OCI-M1 (cell line): Measurements from ENCODE around the gene FRMD6.
A peak's percentile ranks its signal among the peaks of the same experiment; 100 is the strongest.
"Not testable (repeated sequence)": the region's sequence is repeated elsewhere in the genome, so short reads cannot be mapped to it uniquely, and the experiment has no call there.

Experiments
- DNase-seq: peaks from one replicate; lab custom pipeline; 2025; lab: John Stamatoyannopoulos, UW

FRMD6 gene

DNA sequence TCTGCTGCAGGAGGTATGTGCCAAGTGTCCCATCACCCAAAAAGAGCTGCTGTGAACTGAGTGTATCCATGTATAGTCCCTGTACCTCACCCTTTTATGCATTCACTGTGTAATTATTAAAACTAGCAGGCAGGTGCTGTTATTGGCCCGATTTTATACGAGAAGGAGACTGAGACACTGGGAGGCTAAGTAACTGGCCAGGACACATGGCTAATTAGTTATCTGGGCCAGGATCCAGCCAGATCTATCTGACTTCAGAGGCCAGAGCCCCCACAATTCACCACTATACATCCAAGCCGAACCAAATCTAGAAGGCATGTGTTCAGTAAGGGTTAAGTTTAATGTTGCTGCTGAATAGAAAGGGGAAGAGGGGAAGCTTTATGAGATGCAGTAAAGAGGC is 73.4 kb downstream of the FRMD6 start:
- DNase-seq: no peak

DNA sequence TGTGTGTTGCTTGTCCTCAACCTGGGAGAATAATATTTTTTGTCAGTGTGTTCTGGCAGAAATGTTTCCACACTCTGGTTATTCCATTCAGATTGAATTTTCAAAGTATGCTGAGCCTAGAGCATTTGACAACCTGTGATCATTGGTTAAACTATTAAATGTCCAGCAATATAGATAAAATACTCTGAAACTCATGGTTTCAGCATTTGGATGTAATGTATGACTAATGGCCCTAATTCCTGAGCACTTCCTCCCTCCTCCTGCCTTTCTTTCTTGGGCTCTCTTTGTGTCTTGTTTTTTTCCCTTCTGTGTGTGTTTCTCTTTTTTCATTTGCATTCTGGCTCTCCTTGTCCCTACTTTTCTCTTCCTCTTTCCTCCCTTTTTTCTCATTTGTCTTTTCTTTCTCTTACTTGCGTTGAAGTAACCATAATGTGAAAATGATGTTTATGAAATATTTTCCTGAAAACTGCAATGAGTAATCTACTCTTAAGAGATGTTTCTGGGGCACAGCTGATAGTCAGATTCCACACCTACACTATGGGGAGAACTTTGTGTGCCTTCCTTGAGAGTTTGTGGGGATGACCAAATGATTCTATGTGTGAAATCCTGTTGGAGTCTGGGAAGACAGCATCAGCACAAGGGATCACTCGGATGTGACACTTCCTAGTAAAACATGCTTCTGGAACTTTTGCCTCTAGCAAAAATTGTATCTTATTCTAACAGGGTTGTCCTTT is 74.6 kb downstream of the FRMD6 start:
- no peak for DNase-seq

DNA sequence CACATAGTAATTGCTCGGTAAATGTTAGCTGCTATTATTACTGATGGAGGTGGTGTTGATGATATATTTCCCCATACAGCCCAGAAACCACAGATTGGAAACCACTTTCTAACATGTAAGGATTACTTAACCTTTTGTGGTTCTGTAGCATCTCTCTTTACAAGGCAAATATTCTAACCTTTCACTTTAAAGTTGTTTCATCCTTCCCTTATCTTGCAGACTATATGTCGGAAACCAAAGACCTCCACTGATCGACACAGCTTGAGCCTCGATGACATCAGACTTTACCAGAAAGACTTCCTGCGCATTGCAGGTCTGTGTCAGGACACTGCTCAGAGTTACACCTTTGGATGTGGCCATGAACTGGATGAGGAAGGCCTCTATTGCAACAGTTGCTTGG is 75.8 kb downstream of the FRMD6 start:
- DNase-seq: no peak

DNA sequence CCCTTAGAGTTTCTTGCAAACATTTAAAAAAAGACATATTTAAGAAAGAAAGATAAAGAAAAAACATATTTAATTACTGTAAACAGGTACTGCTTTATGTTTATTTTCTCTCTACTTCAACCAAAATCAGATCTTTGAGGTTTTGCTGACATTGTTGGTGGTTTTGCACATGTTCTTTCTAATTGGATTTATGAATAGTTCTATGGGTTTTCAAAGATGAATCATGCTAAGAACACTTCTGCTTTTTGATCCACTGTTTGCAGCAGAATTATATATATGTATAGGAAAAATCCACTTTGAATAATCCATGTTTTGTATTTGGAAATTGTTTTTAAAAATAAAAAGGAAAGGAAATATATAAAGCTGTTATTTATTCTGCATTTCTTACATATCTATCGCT is 78.4 kb downstream of the FRMD6 start:
- DNase-seq: peak; percentile 15

DNA sequence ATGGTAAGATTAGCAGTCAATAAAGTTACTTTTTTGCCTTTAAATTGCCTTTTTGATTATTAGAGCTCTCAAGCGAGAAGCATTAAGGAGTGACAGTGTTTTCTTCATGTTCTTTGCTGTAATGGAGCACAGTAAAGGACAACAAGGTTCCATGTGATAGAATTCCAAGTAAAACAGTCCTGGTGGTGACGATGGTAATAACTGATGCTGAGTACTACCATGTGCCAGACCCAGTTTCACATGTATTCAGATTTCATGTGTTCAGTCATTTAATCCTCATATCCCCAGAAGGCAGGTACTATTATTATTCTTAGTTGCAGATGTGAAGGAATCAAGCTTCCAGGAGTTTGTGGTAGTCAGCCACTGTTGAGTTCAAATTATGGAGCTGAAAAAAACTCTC is 79.0 kb downstream of the FRMD6 start:
- no peak for DNase-seq

DNA sequence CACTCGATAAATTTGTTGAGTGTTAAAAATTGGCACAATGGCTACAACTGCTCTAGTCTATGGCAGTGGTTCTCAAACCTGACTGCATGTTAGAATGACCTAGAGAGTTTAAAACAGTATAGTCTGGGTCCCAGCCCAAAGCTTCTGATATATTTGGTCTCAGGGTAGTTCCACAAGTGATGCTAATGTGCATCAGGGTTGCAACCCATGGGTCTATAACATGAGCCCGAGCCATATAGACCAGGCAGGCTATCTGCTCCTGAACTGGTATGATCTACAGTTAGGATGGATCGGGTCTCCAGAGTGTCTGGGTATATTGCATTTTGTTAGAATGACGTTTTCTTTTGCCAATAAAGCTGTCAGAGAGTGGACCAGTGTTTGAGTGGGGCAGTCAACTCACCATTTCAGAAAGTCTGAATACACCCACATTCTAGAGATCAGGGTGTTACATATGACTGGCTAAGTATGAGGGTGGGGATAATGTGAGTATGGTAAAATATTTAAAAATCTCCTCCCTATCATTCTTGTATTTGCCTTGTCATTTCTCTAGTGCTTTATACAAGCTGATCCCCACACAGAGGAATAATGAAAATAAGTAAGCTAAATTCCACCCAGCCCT is 80.9 kb downstream of the FRMD6 start:
- DNase-seq: no peak

DNA sequence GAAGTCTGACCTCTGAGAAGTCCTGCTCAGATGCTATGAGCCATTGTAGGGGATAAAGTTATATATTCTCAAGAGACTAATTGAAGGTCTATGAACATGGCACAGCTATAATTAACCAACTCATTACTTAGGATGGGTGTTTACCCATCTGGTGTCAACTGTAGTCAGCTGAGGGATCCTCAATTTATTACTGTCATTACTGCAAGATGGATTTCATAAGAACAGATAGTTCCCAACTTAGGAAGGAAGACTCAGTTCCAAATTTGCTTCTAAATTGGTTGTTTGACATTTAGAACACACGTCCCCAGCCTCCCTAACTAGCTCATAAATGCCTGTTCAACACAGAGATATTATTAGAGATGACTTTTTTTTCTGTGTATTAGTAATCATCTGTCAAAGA is 81.4 kb downstream of the FRMD6 start:
- no peak for DNase-seq

DNA sequence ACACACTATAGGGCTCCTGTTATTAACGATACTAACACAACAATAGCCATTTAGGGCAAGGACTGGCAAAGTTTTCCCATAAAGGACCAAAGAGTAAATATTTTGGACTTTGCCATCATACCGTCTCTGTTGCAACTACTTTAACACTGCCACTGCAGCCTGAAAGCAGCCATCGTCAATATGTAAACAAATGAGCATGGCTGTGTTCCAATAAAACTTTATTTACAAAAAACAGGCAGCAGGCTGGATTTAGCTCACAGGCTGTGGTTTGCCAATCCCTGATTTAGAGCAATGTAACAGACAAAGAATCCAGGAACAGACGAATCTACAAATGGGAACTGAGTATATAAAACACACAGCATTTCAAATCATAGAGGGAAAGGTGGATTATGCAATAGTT is 84.1 kb downstream of the FRMD6 start:
- no peak for DNase-seq

DNA sequence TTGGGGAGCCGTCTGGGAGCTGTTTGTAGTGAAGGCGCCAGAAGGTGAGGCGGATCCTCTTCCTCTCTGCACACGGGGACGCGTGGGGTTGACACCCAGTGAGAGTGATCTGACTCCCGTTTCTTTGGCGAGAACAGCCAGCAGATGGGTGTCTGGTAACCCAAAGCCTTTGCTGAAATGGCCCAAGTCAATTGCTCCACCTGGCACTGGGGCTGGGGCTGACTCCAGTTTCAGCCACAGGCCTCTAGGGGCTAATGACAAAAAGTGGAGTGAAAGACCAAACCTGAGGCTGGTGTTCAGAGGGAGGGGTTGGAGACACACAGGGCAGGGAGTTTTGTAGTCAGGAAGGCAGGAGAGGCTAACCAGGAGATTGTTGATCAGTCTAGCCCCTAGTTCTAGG is 87.0 kb downstream of the FRMD6 start:
- peak; percentile 1 for DNase-seq

DNA sequence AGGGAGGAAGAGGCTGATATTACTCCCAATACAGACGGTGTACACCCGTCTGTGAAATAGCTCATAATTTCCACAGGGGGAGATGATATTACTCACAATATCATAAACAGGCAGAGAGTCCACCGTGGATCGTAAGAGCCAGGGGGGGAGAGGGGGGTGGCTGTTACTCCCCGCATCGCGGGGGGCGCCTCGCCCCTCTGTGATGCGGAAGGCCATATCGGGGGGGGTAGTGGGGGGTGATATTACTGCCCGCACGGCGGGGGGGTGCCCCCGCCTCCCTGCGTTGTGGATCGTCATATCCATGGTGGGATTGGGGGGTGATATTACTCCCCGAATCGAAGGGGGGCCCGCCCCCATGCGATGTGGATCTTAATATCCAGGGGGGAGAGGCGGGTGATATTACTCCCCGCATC is 91.9 kb downstream of the FRMD6 start:
- no peak for DNase-seq

DNA sequence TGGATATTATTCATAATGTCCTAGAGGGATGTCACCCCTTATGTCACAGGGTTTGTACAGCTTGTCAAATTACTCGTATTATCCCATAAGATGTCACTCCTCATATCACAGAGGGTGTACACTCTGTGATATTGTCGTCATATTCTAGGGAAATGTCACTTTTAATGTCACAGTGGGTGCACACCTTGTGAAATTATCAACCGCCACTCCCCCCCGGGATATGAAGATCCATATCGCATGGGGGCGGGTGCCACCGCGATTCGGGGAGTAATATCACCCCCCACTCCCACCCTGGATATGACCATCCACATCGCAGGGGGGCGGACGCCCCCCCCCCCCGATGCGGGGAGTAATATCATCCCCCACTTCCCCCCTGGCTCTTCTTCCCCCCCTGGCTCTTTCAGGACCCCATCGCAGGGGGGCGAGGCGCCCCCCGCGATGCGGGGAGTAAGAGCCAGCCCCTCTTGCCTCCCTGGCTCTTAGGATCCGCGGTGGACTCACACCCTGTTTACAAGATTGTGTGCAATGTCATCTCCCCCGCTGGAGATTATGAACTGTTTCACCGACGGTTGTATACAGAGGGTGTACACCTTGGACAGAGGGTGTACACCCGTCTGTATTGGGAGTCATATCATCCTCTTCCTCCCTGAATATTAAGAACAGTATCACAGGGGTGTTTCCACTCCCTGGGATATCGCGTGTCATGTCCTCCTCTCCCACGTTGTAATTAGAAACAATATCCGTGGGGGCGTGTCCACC is 92.8 kb downstream of the FRMD6 start:
- no peak for DNase-seq

DNA sequence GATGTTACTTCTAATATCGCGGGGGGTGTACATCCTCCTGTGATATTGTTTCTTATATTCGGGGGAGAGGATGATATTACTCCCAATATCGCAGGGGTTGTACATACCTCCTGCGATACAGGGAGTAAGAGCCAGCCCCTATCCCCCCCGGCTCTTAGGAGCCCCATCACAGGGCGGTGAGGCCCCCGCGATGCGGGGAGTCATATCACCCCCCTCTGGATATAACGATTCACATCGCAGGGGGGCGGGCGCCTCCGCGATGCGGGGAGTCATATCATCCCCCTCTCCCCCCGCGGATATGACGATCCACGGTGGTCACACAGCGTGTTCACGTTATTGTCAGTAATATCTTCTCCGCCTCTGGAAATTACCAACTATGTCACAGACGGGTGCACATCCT is 95.1 kb downstream of the FRMD6 start:
- DNase-seq: not testable (repeated sequence)

DNA sequence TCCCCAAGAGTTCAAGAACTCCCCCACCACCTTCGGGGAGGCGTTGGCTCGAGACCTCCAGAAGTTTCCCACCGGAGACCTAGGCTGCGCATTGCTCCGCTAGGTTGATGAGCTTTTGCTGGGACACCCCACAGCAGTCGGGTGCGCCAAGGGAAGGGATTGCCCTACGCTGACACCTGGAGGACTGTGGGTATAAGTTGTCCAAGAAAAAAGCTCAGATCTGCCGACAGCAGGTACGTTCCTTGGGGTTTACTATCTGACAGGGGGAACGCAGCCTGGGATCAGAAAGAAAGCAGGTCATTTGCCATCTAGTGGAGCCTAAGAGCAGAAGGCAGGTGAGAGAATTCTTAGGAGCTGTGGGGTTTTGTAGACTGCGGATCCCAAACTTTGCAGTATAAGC is 98.8 kb downstream of the FRMD6 start:
- DNase-seq: no peak

DNA sequence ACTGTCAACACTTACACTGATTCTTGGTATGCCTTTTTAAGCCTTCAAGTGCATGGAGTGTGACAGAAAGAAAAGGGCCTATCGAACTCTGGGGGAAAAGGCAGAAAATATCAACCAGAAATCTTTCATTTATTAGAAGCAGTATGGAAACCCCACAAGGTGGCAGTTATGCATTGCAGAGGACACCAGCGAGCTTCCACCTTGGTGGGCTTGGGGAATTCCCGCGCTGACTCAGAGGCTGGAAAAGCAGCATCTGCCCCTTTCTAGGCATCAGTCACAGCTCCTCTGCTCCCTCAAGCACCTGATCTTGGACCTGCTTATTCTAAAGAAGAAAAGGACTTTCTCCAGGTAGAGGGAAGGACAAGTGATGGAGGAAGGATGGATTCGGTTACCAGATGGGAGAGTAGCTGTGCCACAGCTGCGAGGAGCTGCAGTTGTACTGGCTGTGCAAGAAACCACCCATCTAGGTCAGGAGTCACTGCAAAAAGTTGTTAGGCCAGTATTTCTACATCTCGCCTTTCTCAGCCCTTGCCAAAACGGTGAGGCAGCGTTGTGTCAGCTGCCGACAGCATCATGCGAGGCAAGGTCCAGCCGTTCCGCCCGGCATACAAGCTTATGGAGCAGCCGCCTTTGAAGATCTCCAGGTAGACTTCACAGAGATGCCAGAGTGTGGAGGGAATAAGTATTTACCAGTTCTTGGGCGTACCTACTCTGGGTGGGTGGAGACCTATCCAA is 100.1 kb downstream of the FRMD6 start:
- not testable (repeated sequence) for DNase-seq

DNA sequence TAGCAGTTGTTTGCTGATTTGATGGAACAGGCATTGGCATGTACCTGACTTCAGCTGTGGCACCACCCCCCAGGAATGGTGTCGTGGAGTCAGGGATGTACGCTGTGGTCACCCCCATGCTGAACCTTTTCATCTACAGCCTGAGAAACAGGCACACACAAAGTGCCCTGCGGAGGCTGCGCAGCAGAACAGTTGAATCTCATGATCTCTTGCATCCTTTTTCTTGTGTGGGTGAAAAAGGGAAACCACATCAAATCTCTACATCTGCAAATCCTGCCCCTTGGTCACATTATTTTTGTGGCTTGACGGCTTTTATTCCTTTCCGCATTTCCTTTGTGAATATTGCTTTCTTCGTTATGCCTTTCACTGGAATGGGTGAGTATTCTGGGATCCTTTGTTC is 106.0 kb downstream of the FRMD6 start:
- not testable (repeated sequence) for DNase-seq

DNA sequence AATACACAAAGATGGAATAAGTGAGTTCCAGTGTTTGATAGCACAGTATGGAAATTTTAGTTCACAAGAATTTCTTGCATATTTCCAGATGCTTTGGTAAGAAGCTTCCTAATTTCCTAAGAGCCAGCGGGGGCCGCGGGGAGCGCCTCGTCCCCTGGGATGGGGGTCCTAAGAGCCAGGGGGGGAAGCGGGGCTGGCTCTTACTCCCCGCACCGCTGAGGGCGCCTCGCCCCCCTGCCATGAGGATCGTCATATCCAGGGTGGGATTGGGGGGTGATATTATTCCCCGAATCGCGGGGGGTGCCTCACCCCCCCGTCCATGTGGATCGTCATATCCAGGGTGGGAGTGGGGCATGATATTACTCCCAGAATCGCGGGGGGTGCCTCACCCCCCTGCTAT is 108.2 kb downstream of the FRMD6 start:
- no peak for DNase-seq

DNA sequence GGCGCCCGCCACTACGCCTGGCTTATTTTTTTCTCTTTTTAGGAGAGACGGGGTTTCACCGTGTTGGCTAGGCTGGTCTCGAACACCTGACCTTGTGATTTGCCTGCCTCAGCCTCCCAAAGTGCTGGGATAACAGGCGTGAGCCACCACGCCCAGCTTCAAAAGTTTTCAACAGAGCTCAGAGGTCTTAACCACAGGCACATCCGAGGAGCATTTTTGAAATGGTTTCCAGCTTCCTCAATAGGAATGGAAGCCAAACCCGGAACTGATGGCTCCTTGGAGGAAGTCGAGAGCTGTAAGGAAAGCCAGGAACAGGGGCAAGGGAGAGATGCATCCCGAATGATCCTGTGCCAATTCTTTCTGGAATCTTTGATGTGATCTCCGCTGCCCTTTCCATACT is 114.0 kb downstream of the FRMD6 start:
- not testable (repeated sequence) for DNase-seq

DNA sequence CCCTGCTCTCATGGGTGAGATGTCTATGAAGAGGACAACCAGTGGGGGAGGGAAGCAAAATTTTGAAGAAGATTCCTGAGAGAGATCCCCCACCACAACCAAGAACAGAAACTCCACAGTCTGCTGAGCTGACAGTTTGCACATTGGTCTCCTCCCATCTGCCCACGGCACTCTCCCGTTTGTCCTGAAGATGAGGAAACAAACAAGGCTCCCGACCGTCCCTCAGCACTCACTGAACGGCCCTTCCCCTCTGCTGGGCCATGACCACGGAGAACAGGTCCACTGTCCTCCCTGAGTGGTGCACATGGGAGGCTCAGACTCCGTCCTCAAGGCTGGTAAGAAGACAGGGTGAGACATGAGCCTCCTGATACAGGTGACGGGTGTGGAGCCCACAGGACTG is 114.9 kb downstream of the FRMD6 start:
- DNase-seq: not testable (repeated sequence)

DNA sequence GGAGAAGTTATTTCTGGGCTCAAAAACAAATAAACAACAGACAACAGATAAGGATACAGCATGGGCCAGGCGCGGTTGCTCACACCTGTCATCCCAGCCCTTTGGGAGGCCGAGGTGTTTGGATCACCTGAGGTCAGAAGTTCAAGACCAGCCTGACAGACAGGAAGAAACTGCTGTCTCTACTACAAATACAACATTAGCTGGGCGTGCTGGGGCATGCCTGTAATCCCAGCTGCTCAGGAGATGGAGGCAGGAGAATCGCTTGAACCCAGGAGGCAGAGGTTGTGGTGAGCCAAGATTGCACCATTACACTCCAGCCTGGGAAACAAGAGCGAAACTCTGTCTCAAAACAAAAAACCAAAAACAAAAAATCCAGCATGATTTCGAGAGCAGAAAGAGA is 117.6 kb downstream of the FRMD6 start:
- DNase-seq: not testable (repeated sequence)

DNA sequence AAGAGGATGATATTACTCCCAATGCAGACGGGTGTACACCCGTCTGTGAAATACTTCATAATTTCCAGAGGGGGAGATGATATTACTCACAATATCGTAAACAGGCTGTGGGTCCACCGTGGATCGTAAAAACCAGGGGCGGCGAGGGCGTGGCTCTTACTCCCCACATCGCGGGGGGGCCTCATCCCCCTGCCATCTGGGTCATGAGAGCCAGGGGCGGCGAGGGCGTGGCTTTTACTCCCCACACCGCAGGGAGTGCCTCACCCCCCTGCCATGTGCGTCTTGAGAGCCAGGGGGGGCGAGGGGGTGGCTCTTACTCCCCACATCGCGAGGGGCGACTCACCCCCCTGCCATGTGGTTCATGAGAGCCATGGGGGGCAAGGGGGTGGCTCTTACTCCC is 122.5 kb downstream of the FRMD6 start:
- no peak for DNase-seq

DNA sequence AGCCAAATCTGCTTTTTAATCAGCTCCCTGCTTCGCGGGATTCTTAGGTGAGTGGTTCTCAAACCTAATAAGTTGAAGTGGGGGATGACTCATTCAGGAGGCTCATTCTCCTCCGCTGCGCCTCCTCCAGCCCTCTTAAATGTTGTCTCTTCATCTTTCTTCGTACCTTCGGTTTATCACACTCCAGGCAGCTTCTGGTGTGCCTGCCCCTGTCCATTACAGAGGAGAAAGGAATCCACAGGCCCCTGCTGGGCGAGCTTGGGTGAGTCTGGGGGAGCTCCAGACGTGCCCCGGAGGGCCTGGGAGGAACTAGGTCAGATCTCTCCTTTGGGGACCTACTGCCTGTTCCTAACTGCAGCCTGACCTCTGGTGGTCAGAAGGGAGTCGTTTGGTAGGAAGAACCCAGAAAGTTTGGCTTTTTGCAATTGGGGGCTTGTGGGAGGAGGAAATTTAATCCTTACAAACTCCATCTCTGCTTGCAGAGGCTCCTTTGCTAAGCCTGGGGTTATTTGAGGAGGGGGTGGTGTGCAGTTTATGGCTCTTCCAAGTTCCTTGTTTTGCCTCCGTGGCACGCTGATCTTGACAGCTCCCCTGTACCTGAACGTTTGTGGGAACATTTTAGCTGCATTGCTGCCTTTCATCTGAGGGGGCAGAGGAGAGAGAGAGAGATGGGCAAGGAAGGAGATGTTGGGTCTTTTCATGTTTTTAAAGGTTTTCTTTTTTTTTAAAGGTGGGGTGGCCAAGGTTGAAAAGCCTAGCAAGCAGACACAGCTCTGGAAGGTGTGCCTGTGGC is 124.6 kb downstream of the FRMD6 start:
- DNase-seq: peak; percentile 35
